H9 (cell line): Measurements from ENCODE around the gene MRGPRD. TPM values are rescaled to one million over a fixed set of nuclear protein-coding genes. Genes with fewer than 3 reads are reported as not detected.
A peak's percentile ranks its signal among the peaks of the same experiment; 100 is the strongest.

Experiments
- DNase-seq: peaks from one replicate; pipeline ENCODE4 v3.0.0-alpha.2; 2017
- H2AFZ ChIP-seq: one replicate; pipeline ENCODE4 v1.6.1; 2013; ENCODE audit warnings: mild to moderate bottlenecking, low read length, control low read depth, moderate library complexity
- H2AK5ac ChIP-seq: 2 replicates; pipeline ENCODE4 v1.6.1; 2013; ENCODE audit warnings: low read length, control low read depth, mixed read lengths; ENCODE audit not compliant: insufficient read length
- H2BK120ac ChIP-seq: one replicate; pipeline ENCODE4 v1.6.1; 2013; ENCODE audit warnings: low read depth, mild to moderate bottlenecking, low read length, control low read depth, inconsistent platforms; ENCODE audit not compliant: poor library complexity, severe bottlenecking
- H2BK12ac ChIP-seq: 2 replicates; pipeline ENCODE4 v1.6.1; 2013; ENCODE audit warnings: low read length, control low read depth, mixed read lengths, low read depth; ENCODE audit not compliant: insufficient read length
- H2BK15ac ChIP-seq: 2 replicates; pipeline ENCODE4 v1.6.1; 2013; ENCODE audit warnings: low read depth, low read length, control low read depth
- H2BK20ac ChIP-seq: one replicate; pipeline ENCODE4 v1.6.1; 2013; ENCODE audit warnings: low read depth, mild to moderate bottlenecking, low read length, control low read depth, inconsistent platforms; ENCODE audit not compliant: poor library complexity, severe bottlenecking
- H2BK5ac ChIP-seq: 2 replicates; pipeline ENCODE4 v1.6.1; 2013; ENCODE audit warnings: low read length, control low read depth, mixed read lengths; ENCODE audit not compliant: insufficient read length
- H3K14ac ChIP-seq: 2 replicates; pipeline ENCODE4 v1.6.1; 2013; ENCODE audit warnings: low read length, control low read depth; ENCODE audit not compliant: insufficient read depth
- H3K18ac ChIP-seq: 2 replicates; pipeline ENCODE4 v1.6.1; 2013; ENCODE audit warnings: low read depth, mild to moderate bottlenecking, mixed read lengths, low read length, control low read depth; ENCODE audit not compliant: insufficient read length
- H3K23ac ChIP-seq: 2 replicates; pipeline ENCODE4 v1.6.1; 2013; ENCODE audit warnings: low read length, control low read depth, mixed read lengths, low read depth; ENCODE audit not compliant: insufficient read length
- H3K23me2 ChIP-seq: 2 replicates; pipeline ENCODE4 v1.6.1; 2013; ENCODE audit warnings: low read depth, mild to moderate bottlenecking, mixed read lengths, low read length, control low read depth; ENCODE audit not compliant: insufficient read length, poor library complexity, severe bottlenecking
- H3K27ac ChIP-seq: 2 replicates; pipeline ENCODE4 v1.5.1; 2013; ENCODE audit warnings: low read length, control low read depth, mixed read lengths, low read depth; ENCODE audit not compliant: insufficient read length
- H3K27me3 ChIP-seq: 2 replicates; pipeline ENCODE4 v1.6.1; 2013; ENCODE audit warnings: low read length, control low read depth, inconsistent platforms; ENCODE audit not compliant: insufficient read depth
- H3K4ac ChIP-seq: 2 replicates; pipeline ENCODE4 v1.6.1; 2013; ENCODE audit warnings: low read depth, mild to moderate bottlenecking, control low read depth, inconsistent platforms, low read length, moderate library complexity
- H3K4me1 ChIP-seq: 2 replicates; pipeline ENCODE4 v1.6.1; 2013; ENCODE audit warnings: low read length, control low read depth, inconsistent platforms; ENCODE audit not compliant: insufficient read depth
- H3K4me2 ChIP-seq: 2 replicates; pipeline ENCODE4 v1.6.1; 2013; ENCODE audit warnings: low read length, control low read depth, mixed read lengths; ENCODE audit not compliant: insufficient read length, insufficient read depth
- H3K56ac ChIP-seq: 2 replicates; pipeline ENCODE4 v1.6.1; 2013; ENCODE audit warnings: low read depth, mild to moderate bottlenecking, mixed read lengths, low read length, control low read depth; ENCODE audit not compliant: insufficient read length
- H3K79me1 ChIP-seq: 2 replicates; pipeline ENCODE4 v1.6.1; 2013; ENCODE audit warnings: low read depth, mild to moderate bottlenecking, moderate library complexity, low read length, control low read depth, inconsistent platforms; ENCODE audit not compliant: insufficient read depth, poor library complexity, severe bottlenecking
- H3K79me2 ChIP-seq: 2 replicates; pipeline ENCODE4 v1.6.1; 2013; ENCODE audit warnings: low read length, control low read depth, inconsistent platforms; ENCODE audit not compliant: insufficient read depth
- H3K9ac ChIP-seq: 2 replicates; pipeline ENCODE4 v1.6.1; 2013; ENCODE audit warnings: low read length, control low read depth, mixed read lengths; ENCODE audit not compliant: insufficient read length; ENCODE audit errors: extremely low read depth
- H3K9me3 ChIP-seq: one replicate; pipeline ENCODE4 v1.6.1; 2013; ENCODE audit warnings: low read depth, low read length, inconsistent platforms; ENCODE audit not compliant: control insufficient read depth
- H3T11ph ChIP-seq: one replicate; pipeline ENCODE4 v1.6.1; 2013; ENCODE audit warnings: mild to moderate bottlenecking, low read length, control low read depth, inconsistent platforms
- H4K20me1 ChIP-seq: one replicate; pipeline ENCODE4 v1.6.1; 2013; ENCODE audit not compliant: control insufficient read depth, insufficient read length, insufficient read depth
- H4K5ac ChIP-seq: 2 replicates; pipeline ENCODE4 v1.6.1; 2013; ENCODE audit warnings: low read depth, mild to moderate bottlenecking, mixed read lengths, low read length, control low read depth; ENCODE audit not compliant: insufficient read length
- H4K8ac ChIP-seq: replicated peaks from 2 replicates; pipeline ENCODE4 v1.6.1; 2013; ENCODE audit warnings: low read length, control low read depth, mixed read lengths, low read depth; ENCODE audit not compliant: insufficient read length
- H4K91ac ChIP-seq: 2 replicates; pipeline ENCODE4 v1.6.1; 2013; ENCODE audit warnings: low read depth, mild to moderate bottlenecking, moderate library complexity, mixed read lengths, low read length, control low read depth; ENCODE audit not compliant: insufficient read length
- H3K27ac Mint-ChIP-seq, 3 experiments: 2 replicates in 2 of 3; 3 replicates in 1 of 3; pipeline ENCODE4 v1.8.0; 2020 to 2021; ENCODE audit warnings: mixed read lengths in 3 of 3, mild to moderate bottlenecking in 1 of 3, moderate library complexity in 1 of 3
- H3K27me3 Mint-ChIP-seq: 2 replicates; pipeline ENCODE4 v1.8.0; 2021; ENCODE audit warnings: low read depth, mild to moderate bottlenecking, moderate library complexity, mixed read lengths
- H3K36me3 Mint-ChIP-seq, 3 experiments: 2 replicates in 2 of 3; 3 replicates in 1 of 3; pipeline ENCODE4 v1.8.0; 2020 to 2021; ENCODE audit warnings: low read depth in 3 of 3, mixed read lengths in 3 of 3; ENCODE audit not compliant: insufficient read depth in 1 of 3
- H3K4me1 Mint-ChIP-seq, 2 experiments: 2 replicates each; pipeline ENCODE4 v1.8.0; 2020; ENCODE audit warnings: mixed read lengths in 2 of 2
- H3K4me3 Mint-ChIP-seq, 2 experiments: 2 replicates in 1 of 2; 3 replicates in 1 of 2; pipeline ENCODE4 v1.8.0; 2020 to 2021; ENCODE audit warnings: mild to moderate bottlenecking in 2 of 2, mixed read lengths in 2 of 2, moderate library complexity in 1 of 2
- H3K9me3 Mint-ChIP-seq, 2 experiments: 2 replicates in 1 of 2; 3 replicates in 1 of 2; pipeline ENCODE4 v1.8.0; 2020; ENCODE audit warnings: mild to moderate bottlenecking in 2 of 2, mixed read lengths in 2 of 2, moderate library complexity in 1 of 2
- CTCF ChIP-seq: fragments of 200-600 bp; sonication (generic); conservative IDR thresholded peaks from 3 replicates; pipeline ENCODE4 v1.8.0; 2021; ENCODE audit warnings: antibody characterized with exemption, mild to moderate bottlenecking
- WGBS: extraction: QIAGEN DNeasy Blood & Tissue Kit; methylation state at CpG from one replicate; pipeline ENCODE4 v1.1.7; 2013; ENCODE audit warnings: missing lambda C conversion rate, low lambda C conversion rate, mixed read lengths; ENCODE audit not compliant: insufficient read length; ENCODE audit errors: extremely low coverage; 5-methylcytosine and 5-hydroxymethylcytosine counted together
- total RNA-seq: library from RNA; stranded (reverse); gene quantifications from 2 replicates; pipeline ENCODE4 v1.2.1, GENCODE V29; 2021

MRGPRD gene
- total RNA-seq, 1 experiment from 2014 or later = not detected

- TF ChIP-seq CTCF = no peak
- WGBS = no CpG with 5 or more reads among the region's 5 CpGs
Measured at GRCh38 chr11:68955607-68955958, 25.2 kb downstream of the MRGPRD start.

More at GRCh38 chr11:68955607-68955958, 25.2 kb downstream of the MRGPRD start:
- Histone ChIP-seq H2BK5ac (no peak overlapping the region), H3T11ph (no peak overlapping the region), H3K56ac (no peak overlapping the region), H2AFZ (no peak overlapping the region), H3K27me3 (no peaks in the 10 kb centered on the region), H3K18ac (no peak overlapping the region), H3K9ac (no peak overlapping the region), H2BK15ac (no peak overlapping the region), H4K91ac (no peak overlapping the region), H4K8ac (no peak overlapping the region), H2BK12ac (no peak overlapping the region), H2BK20ac (no peak overlapping the region), H2AK5ac (no peak overlapping the region), H3K14ac (no peak overlapping the region), H3K79me2 (no peaks in the 10 kb centered on the region), H3K4ac (no peak overlapping the region), H4K20me1 (no peaks in the 10 kb centered on the region), H4K5ac (no peak overlapping the region), H3K4me2 (no peak overlapping the region), H3K27ac (no peak overlapping the region), H2BK120ac (no peak overlapping the region), H3K23ac (no peak overlapping the region), H3K4me1 (no peaks in the 10 kb centered on the region; the same call in 1 of the 2 replicates), H3K79me1 (no peaks in the 10 kb centered on the region), H3K23me2 (no peaks in the 10 kb centered on the region), H3K9me3 (no peaks in the 10 kb centered on the region)
- no peaks in the 10 kb centered on the region for H3K36me3 Mint-ChIP-seq
- H3K27ac Mint-ChIP-seq = peak overlapping the region in 2 of 3 experiments; percentile 37 to 72; a peak in 1 of 7 replicates
- H3K9me3 Mint-ChIP-seq = no peaks in the 10 kb centered on the region; a peak in 1 of 5 replicates
- H3K4me3 Mint-ChIP-seq = no peak overlapping the region
- no peaks in the 10 kb centered on the region; the same call in 1 of the 2 replicates for H3K27me3 Mint-ChIP-seq
- H3K4me1 Mint-ChIP-seq = peaks cover 10 to 21% of the 10 kb centered on the region in 2 experiments
- no peak for DNase-seq
